NT2/D1 (cell line): ENCODE data around the gene CEP112.

Experiments
- SUZ12 ChIP-seq: IDR thresholded peaks from 2 replicates; pipeline ENCODE4 v1.6.1; 2011; ENCODE audit not compliant: insufficient read length, insufficient read depth; ENCODE audit errors: extremely low read depth
- YY1 ChIP-seq: IDR thresholded peaks from 2 replicates; pipeline ENCODE4 v1.6.1; 2011; ENCODE audit not compliant: insufficient read length, insufficient read depth

GRCh38 chr17:65698381-65699061 lies 493.4 kb downstream of the CEP112 start:
- no peak for TF ChIP-seq YY1
- no peak for TF ChIP-seq SUZ12
